Breast epithelium (tissue), 4 donors: ENCODE data around the gene HECTD4. TPM values are rescaled to one million over a fixed set of nuclear protein-coding genes. Genes with fewer than 3 reads are reported as not detected.

Experiments used
- DNase-seq, 2 donors: peaks; one replicate each; pipeline ENCODE4 v3.0.0-alpha.2; 2019; ENCODE audit warnings: low spot score in 2 of 2
- H3K27ac ChIP-seq, 2 donors: fragments of 200-600 bp; sonication (generic) in 1 of 2; one replicate each; pipeline ENCODE4 v1.5.1; 2016 to 2019; ENCODE audit warnings: mild to moderate bottlenecking in 1 of 2
- H3K27me3 ChIP-seq, 2 donors: fragments of 200-600 bp; sonication (generic) in 1 of 2; one replicate each; pipeline versions ENCODE4 v1.5.1 to v1.6.0; 2017 to 2019; ENCODE audit warnings: control low read depth in 1 of 2, mild to moderate bottlenecking in 1 of 2
- H3K36me3 ChIP-seq: fragments of 200-600 bp; one replicate; pipeline ENCODE4 v1.5.1; 2019
- H3K4me1 ChIP-seq, 2 donors: fragments of 200-600 bp; sonication (generic); one replicate each; pipeline ENCODE4 v1.5.1; 2016 to 2019; ENCODE audit warnings: control low read depth in 1 of 2
- H3K4me3 ChIP-seq, 3 donors: fragments of 200-600 bp; sonication (generic); 1 replicate in 2 of 3; 2 replicates in 1 of 3; pipeline ENCODE4 v1.5.1; 2016 to 2019; ENCODE audit warnings: mild to moderate bottlenecking in 3 of 3, moderate library complexity in 2 of 3
- H3K9me3 ChIP-seq, 2 donors: fragments of 200-600 bp; sonication (generic) in 1 of 2; one replicate each; pipeline ENCODE4 v1.5.1; 2016 to 2019; ENCODE audit warnings: control low read depth in 1 of 2
- CTCF ChIP-seq, 3 donors: fragments of 450-650 bp; IDR thresholded peaks; one replicate each; pipeline ENCODE4 v1.5.1; 2016 to 2017; ENCODE audit warnings: antibody characterized with exemption in 3 of 3, mild to moderate bottlenecking in 3 of 3, moderate library complexity in 3 of 3
- POLR2A ChIP-seq: fragments of 450-650 bp; IDR thresholded peaks from one replicate; pipeline ENCODE4 v1.6.1; 2016; ENCODE audit warnings: antibody characterized with exemption, mild to moderate bottlenecking, moderate library complexity
- POLR2AphosphoS5 ChIP-seq, 3 donors: sonication (generic); formaldehyde crosslinking; IDR thresholded peaks; one replicate each; pipeline ENCODE4 v1.6.1; 2017; ENCODE audit warnings: antibody characterized with exemption in 3 of 3
- intact Hi-C: fragments of 100-400 bp; cut with DNase I; formaldehyde crosslinking; loops from one replicate; pipeline ENCODE4 v1.15.1; 2023; ENCODE audit warnings: low total_unique reads
- total RNA-seq, 3 donors: library from RNA; depleted of rRNA; stranded (reverse); fragments of >200 nt; gene quantifications; one replicate each; pipeline ENCODE4 v1.1.0, GENCODE V29; 2016

Gene HECTD4
- total RNA-seq, 3 donors from 2014 or later = 37.6 to 57.4 (median 49.5) TPM

DNA sequence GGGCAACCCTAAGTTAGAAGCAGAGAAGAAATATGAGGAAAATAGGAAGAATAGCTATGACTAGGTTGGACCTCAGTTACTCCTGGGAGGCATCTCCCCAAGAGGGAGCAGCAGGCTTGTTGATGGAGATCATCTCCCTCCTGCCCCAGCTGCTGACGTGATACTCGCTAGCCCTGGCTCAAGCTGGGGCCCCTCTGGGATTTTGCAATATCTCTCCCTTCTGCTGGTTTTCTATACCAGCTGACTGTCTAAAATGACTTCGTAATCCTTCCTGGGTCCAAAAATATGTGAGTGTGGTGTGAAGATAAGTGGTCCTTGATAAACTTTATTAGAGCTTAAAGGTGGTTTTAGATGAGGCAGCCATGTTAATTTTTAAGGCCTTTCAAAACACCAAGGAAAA lies 4.5 kb upstream of the HECTD4 start:
- Histone ChIP-seq H3K4me1 (peaks cover 0 to 3% of the 10 kb centered on the region in 2 donors), H3K27me3 (no peaks in the 10 kb centered on the region), H3K4me3 (no peak overlapping the region), H3K36me3 (no peaks in the 10 kb centered on the region), H3K27ac (peak overlapping the region in 1 of 2 donors; percentile 2), H3K9me3 (no peaks in the 10 kb centered on the region)
- intact Hi-C loops = no loop called here
- DNase-seq = no peak
- TF ChIP-seq POLR2AphosphoS5 (IDR thresholded peaks at IDR 0.05) (no peak), POLR2A (no peak), CTCF (IDR thresholded peaks at IDR 0.05) (no peak)

DNA sequence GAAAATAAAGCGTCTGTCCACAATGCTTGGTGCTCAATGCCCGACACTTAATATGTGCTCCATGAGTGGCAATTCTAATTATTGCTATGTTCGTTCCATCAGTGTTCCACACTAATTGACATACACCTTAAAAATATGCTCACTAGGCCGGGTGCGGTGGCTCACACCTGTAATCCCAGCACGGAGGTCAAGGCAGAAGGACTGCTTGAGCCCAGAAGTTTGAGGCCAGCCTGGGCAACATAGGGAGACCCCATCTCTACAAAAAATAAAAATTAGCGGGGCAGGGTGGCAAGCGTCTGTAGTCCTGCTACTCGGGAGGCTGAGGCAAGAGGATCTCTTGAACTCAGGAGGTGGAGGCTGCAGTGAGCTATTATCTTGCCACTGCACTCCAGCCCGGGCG lies 635 bp upstream of the HECTD4 start:
- intact Hi-C loops = no loop called here
- H3K4me3 ChIP-seq = peak overlapping the region; percentile 92 to 99 (median 96)
- H3K27ac ChIP-seq = peak overlapping the region; percentile 86 to 92
- no peak for DNase-seq
- no peaks in the 10 kb centered on the region for H3K36me3 ChIP-seq
- H3K4me1 ChIP-seq = peaks cover 0 to 13% of the 10 kb centered on the region in 2 donors
- TF ChIP-seq POLR2A (no peak), CTCF (IDR thresholded peaks at IDR 0.05) (no peak), POLR2AphosphoS5 (IDR thresholded peaks at IDR 0.05) (no peak)
- no peaks in the 10 kb centered on the region for H3K9me3 ChIP-seq
- no peaks in the 10 kb centered on the region for H3K27me3 ChIP-seq

GRCh38 chr12:112381406-112381882 lies 787 bp downstream of the HECTD4 start:
- Histone ChIP-seq H3K36me3 (no peaks in the 10 kb centered on the region), H3K27ac (peak overlapping the region; percentile 86 to 92), H3K4me3 (peak overlapping the region; percentile 92 to 99 (median 96)), H3K4me1 (peaks cover 0 to 13% of the 10 kb centered on the region in 2 donors), H3K9me3 (no peaks in the 10 kb centered on the region), H3K27me3 (no peaks in the 10 kb centered on the region)
- intact Hi-C loops = no loop called here
- TF ChIP-seq POLR2A (no peak), CTCF (IDR thresholded peaks at IDR 0.05) (no peak), POLR2AphosphoS5 (IDR thresholded peaks at IDR 0.05) (no peak)
- DNase-seq = no peak

DNA sequence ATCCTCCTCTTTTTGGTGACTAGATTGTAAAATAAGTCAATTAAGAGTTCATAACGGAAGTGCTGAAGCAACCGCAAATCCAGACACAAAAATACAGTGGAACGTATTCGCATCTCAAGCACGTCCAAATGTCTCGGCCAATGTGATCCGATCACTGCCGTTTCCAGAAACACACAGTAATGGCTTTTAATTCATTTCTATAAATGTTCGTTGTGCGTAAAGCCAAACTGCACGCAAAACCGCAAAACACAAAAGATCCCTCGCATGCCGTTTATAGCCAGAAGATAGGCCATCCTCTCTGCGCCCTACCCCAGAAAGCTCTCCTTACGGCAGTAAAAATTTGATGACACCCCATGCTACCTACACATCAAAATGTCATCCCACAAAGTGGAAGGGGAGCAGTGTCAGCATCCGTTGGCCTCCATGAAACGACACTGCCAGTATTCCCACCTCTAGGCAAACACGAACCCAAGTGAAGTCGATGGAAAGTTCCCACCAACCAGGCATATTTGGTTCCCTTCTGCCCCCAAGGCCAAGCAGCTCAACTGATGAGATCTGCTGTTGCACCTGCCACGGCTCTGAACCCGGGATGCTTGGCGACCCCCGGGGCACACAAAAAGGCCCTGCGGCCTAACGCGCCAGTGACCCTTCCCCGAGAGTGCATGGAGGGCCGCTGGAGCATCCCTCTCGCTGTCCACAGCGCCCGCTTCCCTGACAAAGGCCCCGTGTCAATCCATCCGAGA lies 1.4 kb downstream of the HECTD4 start:
- H3K27ac ChIP-seq = peak overlapping the region; percentile 86 to 92

More for the DNA sequence above, 1.4 kb downstream of the HECTD4 start:
- Histone ChIP-seq H3K36me3 (no peaks in the 10 kb centered on the region), H3K9me3 (no peaks in the 10 kb centered on the region), H3K4me1 (peaks cover 0 to 13% of the 10 kb centered on the region in 2 donors), H3K4me3 (peak overlapping the region; percentile 92 to 99 (median 96)), H3K27me3 (no peaks in the 10 kb centered on the region)
- TF ChIP-seq POLR2A = no peak
- TF ChIP-seq CTCF (IDR thresholded peaks at IDR 0.05) = no peak
- no peak for TF ChIP-seq POLR2AphosphoS5 (IDR thresholded peaks at IDR 0.05)
- DNase-seq = no peak
- intact Hi-C loops = no loop called here
